KMS-11 (cell line): Measurements from ENCODE around the gene DMD.

Experiments used
- H2AFZ ChIP-seq: fragments of 200-600 bp; sonication (generic); 2 replicates; pipeline ENCODE4 v1.6.1; 2016; ENCODE audit warnings: antibody characterized with exemption, mixed run types, low read depth
- H3K27ac ChIP-seq: fragments of 200-600 bp; sonication (generic); 2 replicates; pipeline ENCODE4 v1.6.1; 2016; ENCODE audit warnings: mild to moderate bottlenecking, mixed run types
- H3K27me3 ChIP-seq: fragments of 200-600 bp; sonication (generic); 2 replicates; pipeline ENCODE4 v1.6.1; 2017; ENCODE audit warnings: mild to moderate bottlenecking, low read depth, mixed run types, moderate library complexity; ENCODE audit not compliant: insufficient read depth
- H3K36me3 ChIP-seq: fragments of 200-600 bp; sonication (generic); 2 replicates; pipeline ENCODE4 v1.6.1; 2017; ENCODE audit warnings: mild to moderate bottlenecking, mixed run types; ENCODE audit not compliant: insufficient read depth
- H3K4me1 ChIP-seq: fragments of 200-600 bp; sonication (generic); 2 replicates; pipeline ENCODE4 v1.6.1; 2016; ENCODE audit warnings: mild to moderate bottlenecking, low read depth, mixed run types; ENCODE audit not compliant: poor library complexity, severe bottlenecking
- H3K4me2 ChIP-seq: fragments of 200-600 bp; sonication (generic); 2 replicates; pipeline ENCODE4 v1.7.0; 2016; ENCODE audit warnings: mild to moderate bottlenecking, mixed run types
- H3K4me3 ChIP-seq: fragments of 200-600 bp; sonication (generic); IDR thresholded peaks from 2 replicates; pipeline ENCODE4 v1.6.1; 2017; ENCODE audit warnings: low read depth, low read length, mixed read lengths; ENCODE audit not compliant: insufficient read depth
- H3K79me2 ChIP-seq: fragments of 200-600 bp; sonication (generic); 2 replicates; pipeline ENCODE4 v1.6.1; 2016; ENCODE audit warnings: low read depth, mixed run types; ENCODE audit not compliant: insufficient read depth
- H3K9ac ChIP-seq: fragments of 200-600 bp; sonication (generic); 2 replicates; pipeline ENCODE4 v1.6.1; 2016; ENCODE audit warnings: mild to moderate bottlenecking, mixed run types
- H4K20me1 ChIP-seq: fragments of 200-600 bp; sonication (generic); 2 replicates; pipeline ENCODE4 v1.6.1; 2016; ENCODE audit warnings: mild to moderate bottlenecking, mixed run types; ENCODE audit not compliant: insufficient read depth
- CTCF ChIP-seq: fragments of 200-600 bp; sonication (generic); conservative IDR thresholded peaks from 2 replicates; pipeline ENCODE4 v1.6.1; 2017; ENCODE audit warnings: low read depth, mild to moderate bottlenecking, antibody characterized with exemption, low read length, moderate library complexity, mixed read lengths

DMD gene

GRCh38 chrX:32041181-32041580, 1170.2 kb downstream of the DMD start:
- Histone ChIP-seq H4K20me1 (no peaks in the 10 kb centered on the region), H3K79me2 (no peaks in the 10 kb centered on the region), H3K4me3 (no peak overlapping the region), H3K27ac (no peak overlapping the region), H3K9ac (no peak overlapping the region), H3K4me2 (no peak overlapping the region), H3K4me1 (no peaks in the 10 kb centered on the region), H3K27me3 (no peaks in the 10 kb centered on the region), H2AFZ (no peak overlapping the region), H3K36me3 (no peaks in the 10 kb centered on the region)
- no peak for TF ChIP-seq CTCF

- Histone ChIP-seq H3K79me2 (no peaks in the 10 kb centered on the region), H3K4me3 (no peak overlapping the region), H3K9ac (no peak overlapping the region), H3K36me3 (no peaks in the 10 kb centered on the region), H3K27ac (no peak overlapping the region), H3K27me3 (no peaks in the 10 kb centered on the region), H2AFZ (no peak overlapping the region), H3K4me2 (no peak overlapping the region), H3K4me1 (no peaks in the 10 kb centered on the region), H4K20me1 (no peaks in the 10 kb centered on the region)
- no peak for TF ChIP-seq CTCF
Measured at GRCh38 chrX:32026772-32027171, 1184.6 kb downstream of the DMD start.

- Histone ChIP-seq H3K36me3 (no peaks in the 10 kb centered on the region), H3K9ac (no peak overlapping the region), H2AFZ (no peak overlapping the region), H3K4me1 (no peaks in the 10 kb centered on the region), H3K4me2 (no peak overlapping the region), H3K27me3 (no peaks in the 10 kb centered on the region), H3K79me2 (no peaks in the 10 kb centered on the region), H4K20me1 (no peaks in the 10 kb centered on the region), H3K4me3 (no peak overlapping the region), H3K27ac (no peak overlapping the region)
- no peak for TF ChIP-seq CTCF
Measured at GRCh38 chrX:32024072-32024471, 1187.3 kb downstream of the DMD start.

- Histone ChIP-seq H2AFZ (no peak overlapping the region), H3K36me3 (no peaks in the 10 kb centered on the region), H3K27ac (no peak overlapping the region), H3K4me3 (no peak overlapping the region), H3K27me3 (no peaks in the 10 kb centered on the region), H4K20me1 (no peaks in the 10 kb centered on the region), H3K79me2 (no peaks in the 10 kb centered on the region), H3K4me2 (no peak overlapping the region), H3K4me1 (no peaks in the 10 kb centered on the region), H3K9ac (no peak overlapping the region)
- no peak for TF ChIP-seq CTCF
Measured at GRCh38 chrX:32016195-32016594, 1195.2 kb downstream of the DMD start.

- TF ChIP-seq CTCF = no peak
- Histone ChIP-seq H3K27me3 (no peaks in the 10 kb centered on the region), H3K4me3 (no peak overlapping the region)
Measured at GRCh38 chrX:32010948-32011347, 1200.4 kb downstream of the DMD start.

More at GRCh38 chrX:32010948-32011347, 1200.4 kb downstream of the DMD start:
- H3K27ac ChIP-seq = no peak overlapping the region
- H3K79me2 ChIP-seq = no peaks in the 10 kb centered on the region
- H4K20me1 ChIP-seq = no peaks in the 10 kb centered on the region
- H3K9ac ChIP-seq = no peak overlapping the region
- H3K4me1 ChIP-seq = no peaks in the 10 kb centered on the region
- H3K36me3 ChIP-seq = no peaks in the 10 kb centered on the region
- no peak overlapping the region for H2AFZ ChIP-seq
- H3K4me2 ChIP-seq = no peak overlapping the region
